ENCODE data around the gene E2F4.

The E2F4 gene

GRCh38 chr16:67176662-67177061, 15.3 kb upstream of the E2F4 start:
- ATAC-seq: no peak
- TF ChIP-seq ZFP3 (CRISPR knock-in tag; IDR thresholded peaks at IDR 0.05): no peak
- TF ChIP-seq CSDC2 (CRISPR knock-in tag; IDR thresholded peaks at IDR 0.05): no peak
- no peak for TF ChIP-seq ISL1 (CRISPR knock-in tag; IDR thresholded peaks at IDR 0.05)

- ATAC-seq: peak; percentile 56
- TF ChIP-seq ZFP30 (CRISPR knock-in tag; IDR thresholded peaks at IDR 0.05) (0 out of 2 replicates have a peak, but pooled peaks have one; percentile 2), ZNF565 (CRISPR knock-in tag; conservative IDR thresholded peaks at IDR 0.05; ENCODE audit: low read depth) (0 out of 2 replicates have a peak, but pooled peaks have one; percentile 45), ARNTL (CRISPR knock-in tag; IDR thresholded peaks at IDR 0.05; ENCODE audit: borderline replicate concordance, low read depth) (no peak)
Observed at GRCh38 chr16:67177743-67178699, 13.9 kb upstream of the E2F4 start.

- ATAC-seq: no peak
Observed at GRCh38 chr16:67179421-67180080, 12.4 kb upstream of the E2F4 start.

GRCh38 chr16:67180166-67180565, 11.8 kb upstream of the E2F4 start:
- TF ChIP-seq TCF4 (CRISPR knock-in tag; IDR thresholded peaks at IDR 0.05; ENCODE audit: borderline replicate concordance): no peak
- no peak for ATAC-seq

More at GRCh38 chr16:67179421-67180080, 12.4 kb upstream of the E2F4 start:
- TF ChIP-seq ESRRG (CRISPR knock-in tag; IDR thresholded peaks at IDR 0.05) (no peak), OSR1 (CRISPR knock-in tag; IDR thresholded peaks at IDR 0.05) (no peak), ZFP3 (CRISPR knock-in tag; IDR thresholded peaks at IDR 0.05) (no peak), ZNF70 (CRISPR knock-in tag; IDR thresholded peaks at IDR 0.05) (no peak), TCF4 (CRISPR knock-in tag; IDR thresholded peaks at IDR 0.05; ENCODE audit: borderline replicate concordance) (no peak), POU6F1 (CRISPR knock-in tag; IDR thresholded peaks at IDR 0.05; ENCODE audit: borderline replicate concordance, low read depth) (no peak)

- ATAC-seq: no peak
- TF ChIP-seq TSHZ2 (CRISPR knock-in tag; IDR thresholded peaks at IDR 0.05) (no peak), BACH2 (CRISPR knock-in tag; IDR thresholded peaks at IDR 0.05; ENCODE audit: borderline replicate concordance) (no peak), PPARA (CRISPR knock-in tag; IDR thresholded peaks at IDR 0.05; ENCODE audit: borderline replicate concordance) (no peak), ZFP30 (CRISPR knock-in tag; IDR thresholded peaks at IDR 0.05) (no peak)
Observed at GRCh38 chr16:67181346-67181745, 10.6 kb upstream of the E2F4 start.

GRCh38 chr16:67182288-67182687, 9.7 kb upstream of the E2F4 start:
- ATAC-seq: no peak
- TF ChIP-seq ESRRG (CRISPR knock-in tag; IDR thresholded peaks at IDR 0.05) (no peak), TCF4 (CRISPR knock-in tag; IDR thresholded peaks at IDR 0.05; ENCODE audit: borderline replicate concordance) (no peak)

GRCh38 chr16:67183284-67183626, 8.7 kb upstream of the E2F4 start:
- TF ChIP-seq ZFP3 (CRISPR knock-in tag; IDR thresholded peaks at IDR 0.05) (peak; percentile 99), ZFP30 (CRISPR knock-in tag; IDR thresholded peaks at IDR 0.05) (no peak), TOX (CRISPR knock-in tag; IDR thresholded peaks at IDR 0.05; ENCODE audit: borderline replicate concordance) (no peak)
- ATAC-seq: no peak

Measured in SK-N-SH treated with all-trans-retinoic acid at 6 μM for 48 hours (cell line).